SKM-1 treated with dmso at 0.1 percent for 144 hours (cell line): ENCODE measurements around the gene ACBD4.

Experiments used
- DNase-seq: peaks from one replicate; lab custom pipeline; 2025; ENCODE audit not compliant: unreplicated experiment; lab: John Stamatoyannopoulos, UW

ACBD4 gene

GRCh38 chr17:45104029-45104428, 31.5 kb upstream of the ACBD4 start:
- no peak for DNase-seq

- no peak for DNase-seq
Measured at GRCh38 chr17:45104497-45104896, 31.0 kb upstream of the ACBD4 start.

GRCh38 chr17:45104907-45105624, 30.4 kb upstream of the ACBD4 start:
- no peak for DNase-seq

GRCh38 chr17:45106096-45106495, 29.4 kb upstream of the ACBD4 start:
- DNase-seq = no peak

GRCh38 chr17:45106582-45106981, 28.9 kb upstream of the ACBD4 start:
- no peak for DNase-seq

- no peak for DNase-seq
Measured at GRCh38 chr17:45107293-45108010, 28.0 kb upstream of the ACBD4 start.

GRCh38 chr17:45108051-45108450, 27.4 kb upstream of the ACBD4 start:
- DNase-seq = no peak

GRCh38 chr17:45108595-45109521, 26.6 kb upstream of the ACBD4 start:
- no peak for DNase-seq

- no peak for DNase-seq
Measured at GRCh38 chr17:45110676-45111611, 24.5 kb upstream of the ACBD4 start.

GRCh38 chr17:45111850-45112249, 23.6 kb upstream of the ACBD4 start:
- DNase-seq = no peak

GRCh38 chr17:45112559-45113423, 22.7 kb upstream of the ACBD4 start:
- DNase-seq = no peak

- no peak for DNase-seq
Measured at GRCh38 chr17:45113424-45113754, 22.1 kb upstream of the ACBD4 start.

GRCh38 chr17:45114117-45114932, 21.2 kb upstream of the ACBD4 start:
- no peak for DNase-seq

- no peak for DNase-seq
Measured at GRCh38 chr17:45115015-45115625, 20.4 kb upstream of the ACBD4 start.

GRCh38 chr17:45115871-45116270, 19.6 kb upstream of the ACBD4 start:
- DNase-seq = no peak

GRCh38 chr17:45116434-45117016, 19.0 kb upstream of the ACBD4 start:
- no peak for DNase-seq

GRCh38 chr17:45117334-45117733, 18.2 kb upstream of the ACBD4 start:
- no peak for DNase-seq
